22Rv1 (cell line): ENCODE results near the gene ZNF654.
A peak's percentile ranks its signal among the peaks of the same experiment; 100 is the strongest.
"Not testable (repeated sequence)": the region's sequence is repeated elsewhere in the genome, so short reads cannot be mapped to it uniquely, and the experiment has no call there.

Experiments used
- H3K27ac ChIP-seq: fragments of 450-650 bp; 2 replicates; pipeline ENCODE4 v1.5.1; 2017
- ZFX ChIP-seq: fragments of 450-650 bp; IDR thresholded peaks from 2 replicates; pipeline ENCODE4 v1.6.1; 2017; ENCODE audit warnings: antibody characterized with exemption, borderline replicate concordance
- TF ChIP-seq, protein P1 (sequence below): fragments of 450-650 bp; IDR thresholded peaks from 2 replicates; pipeline ENCODE4 v1.5.1; 2017; ENCODE audit warnings: mild to moderate bottlenecking

ZNF654 gene

DNA sequence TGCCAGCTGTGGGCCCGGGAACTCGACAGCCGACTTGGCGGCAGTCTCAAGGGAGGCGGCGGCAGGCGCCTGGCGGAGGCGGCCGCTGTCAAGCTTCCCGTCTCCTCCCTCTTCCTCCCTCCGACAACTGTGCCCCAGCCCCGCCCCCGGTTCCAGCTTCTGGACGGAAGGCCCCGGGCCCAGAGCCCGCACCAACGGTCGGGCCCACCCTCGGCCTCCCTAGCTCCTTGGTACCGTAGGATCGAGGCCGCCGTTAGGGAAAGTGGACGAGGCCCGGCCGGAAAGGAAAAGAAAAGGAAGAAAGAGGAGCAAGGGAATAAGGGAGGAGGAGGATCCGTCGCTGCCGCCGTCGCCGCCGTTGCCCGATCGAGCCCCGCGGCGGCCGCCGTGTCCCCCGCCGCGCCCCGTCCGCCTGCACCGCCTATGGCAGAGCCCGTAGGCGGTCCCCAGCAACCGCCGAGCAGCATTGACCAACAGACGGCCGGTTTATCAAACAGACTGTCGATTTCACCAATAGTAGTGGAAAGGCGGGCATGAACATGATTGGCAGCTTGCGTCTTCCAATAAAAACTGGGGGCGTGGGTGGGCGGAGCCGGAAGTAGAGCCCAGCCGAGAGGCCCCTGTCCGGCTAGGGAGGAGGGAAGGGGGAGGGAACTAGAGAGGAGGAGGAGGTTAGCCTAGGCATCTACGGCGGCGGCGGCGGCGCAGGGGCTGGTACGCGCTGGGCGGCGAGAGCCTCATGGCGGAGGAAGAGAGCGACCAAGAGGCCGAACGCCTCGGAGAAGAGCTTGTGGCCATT is at the start of gene ZNF654, which contains the start of gene CGGBP1:
ZNF654 (plus strand) TSS at position 675 of the 799 bp plus-strand sequence; CDS start at position 740, 65 bp downstream.
CGGBP1 (minus strand) TSS at position 425 of the 799 bp plus-strand sequence. CDS start 3,029 bp downstream, outside the sequence.
- TF ChIP-seq, protein P1, sequence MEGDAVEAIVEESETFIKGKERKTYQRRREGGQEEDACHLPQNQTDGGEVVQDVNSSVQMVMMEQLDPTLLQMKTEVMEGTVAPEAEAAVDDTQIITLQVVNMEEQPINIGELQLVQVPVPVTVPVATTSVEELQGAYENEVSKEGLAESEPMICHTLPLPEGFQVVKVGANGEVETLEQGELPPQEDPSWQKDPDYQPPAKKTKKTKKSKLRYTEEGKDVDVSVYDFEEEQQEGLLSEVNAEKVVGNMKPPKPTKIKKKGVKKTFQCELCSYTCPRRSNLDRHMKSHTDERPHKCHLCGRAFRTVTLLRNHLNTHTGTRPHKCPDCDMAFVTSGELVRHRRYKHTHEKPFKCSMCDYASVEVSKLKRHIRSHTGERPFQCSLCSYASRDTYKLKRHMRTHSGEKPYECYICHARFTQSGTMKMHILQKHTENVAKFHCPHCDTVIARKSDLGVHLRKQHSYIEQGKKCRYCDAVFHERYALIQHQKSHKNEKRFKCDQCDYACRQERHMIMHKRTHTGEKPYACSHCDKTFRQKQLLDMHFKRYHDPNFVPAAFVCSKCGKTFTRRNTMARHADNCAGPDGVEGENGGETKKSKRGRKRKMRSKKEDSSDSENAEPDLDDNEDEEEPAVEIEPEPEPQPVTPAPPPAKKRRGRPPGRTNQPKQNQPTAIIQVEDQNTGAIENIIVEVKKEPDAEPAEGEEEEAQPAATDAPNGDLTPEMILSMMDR = no peak
- TF ChIP-seq ZFX = no peak
- peak within 1 kb of the TSS; percentile 94 for H3K27ac ChIP-seq

DNA sequence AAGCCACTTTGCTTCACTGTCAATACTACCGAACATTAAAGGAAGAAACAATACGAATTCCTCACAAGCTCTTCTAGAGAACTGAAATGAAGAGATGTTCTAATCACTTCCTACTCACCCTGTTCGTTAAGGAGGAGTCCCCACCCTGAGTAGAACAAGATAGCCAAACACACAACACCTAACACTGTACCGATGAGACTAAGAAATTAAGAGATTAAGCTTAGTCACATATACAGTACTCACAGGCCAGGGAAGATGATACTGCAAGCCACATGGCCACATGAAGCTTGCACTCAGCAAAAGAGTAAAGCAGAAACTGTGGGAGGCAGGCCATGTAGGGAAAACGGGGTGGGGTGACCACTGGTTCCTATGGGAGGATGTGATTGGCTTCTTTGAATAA is 48.2 kb upstream of the ZNF654 start:
- TF ChIP-seq ZFX = no peak
- TF ChIP-seq, protein P1 = no peak
- H3K27ac ChIP-seq = no peak overlapping the region

DNA sequence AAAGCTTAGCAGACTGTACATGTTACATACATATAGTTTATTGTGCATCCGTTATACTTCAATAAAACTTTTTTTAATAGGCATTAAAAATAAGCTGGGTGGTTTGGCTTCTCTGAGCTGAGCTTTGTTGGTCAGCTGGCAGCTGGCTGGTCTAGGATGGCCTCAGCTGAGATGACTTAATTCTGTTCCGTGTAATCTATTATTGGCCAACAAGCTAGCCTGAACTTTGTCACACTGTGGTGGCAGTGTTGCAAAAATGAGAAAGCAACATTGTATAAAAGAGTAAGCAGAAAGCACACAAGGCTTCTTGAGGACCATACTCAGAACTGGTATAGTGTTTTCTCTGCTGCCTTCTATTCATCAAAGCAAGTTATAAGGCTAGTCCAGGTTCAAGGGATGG is 45.5 kb upstream of the ZNF654 start:
- TF ChIP-seq ZFX = no peak
- TF ChIP-seq, protein P1 = no peak
- H3K27ac ChIP-seq = no peak overlapping the region

DNA sequence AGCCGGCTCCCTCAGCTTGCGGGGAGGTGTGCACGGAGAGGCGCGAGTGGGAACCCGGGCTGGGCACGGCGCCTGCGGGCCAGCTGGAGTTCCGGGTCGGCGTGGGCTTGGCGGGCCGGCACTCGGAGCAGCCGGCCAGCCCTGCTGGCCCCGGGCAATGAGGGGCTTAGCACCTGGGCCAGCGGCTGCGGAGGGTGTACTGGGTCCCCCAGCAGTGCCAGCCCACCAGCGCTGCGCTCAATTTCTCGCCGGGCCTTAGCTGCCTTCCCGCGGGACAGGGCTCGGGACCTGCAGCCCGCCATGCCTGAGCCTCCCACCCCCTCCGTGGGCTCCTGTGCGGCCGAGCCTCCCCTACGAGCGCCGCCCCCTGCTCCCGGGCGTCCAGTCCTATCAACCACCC is 43.4 kb upstream of the ZNF654 start:
- not testable (repeated sequence) for H3K27ac ChIP-seq

DNA sequence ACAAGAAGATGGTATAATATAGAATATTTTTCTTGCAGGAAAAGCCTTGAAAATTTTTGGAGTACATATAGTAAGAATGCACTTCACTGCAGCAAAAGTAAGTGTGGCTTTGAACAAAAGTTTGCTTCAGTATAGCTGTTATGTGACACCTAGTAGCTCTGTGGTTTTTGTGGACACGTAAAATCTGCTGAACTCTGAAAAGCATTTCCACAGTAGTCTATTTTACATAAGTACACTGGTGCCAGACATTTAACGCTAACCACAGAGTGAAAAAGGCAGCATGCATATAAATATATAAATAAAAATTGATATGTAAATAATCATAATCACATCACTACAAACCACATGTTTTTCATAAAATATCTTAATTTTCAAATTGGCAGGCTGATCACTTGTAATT is 40.0 kb upstream of the ZNF654 start:
- H3K27ac ChIP-seq = no peak overlapping the region
- TF ChIP-seq ZFX = no peak
- TF ChIP-seq, protein P1 = no peak

DNA sequence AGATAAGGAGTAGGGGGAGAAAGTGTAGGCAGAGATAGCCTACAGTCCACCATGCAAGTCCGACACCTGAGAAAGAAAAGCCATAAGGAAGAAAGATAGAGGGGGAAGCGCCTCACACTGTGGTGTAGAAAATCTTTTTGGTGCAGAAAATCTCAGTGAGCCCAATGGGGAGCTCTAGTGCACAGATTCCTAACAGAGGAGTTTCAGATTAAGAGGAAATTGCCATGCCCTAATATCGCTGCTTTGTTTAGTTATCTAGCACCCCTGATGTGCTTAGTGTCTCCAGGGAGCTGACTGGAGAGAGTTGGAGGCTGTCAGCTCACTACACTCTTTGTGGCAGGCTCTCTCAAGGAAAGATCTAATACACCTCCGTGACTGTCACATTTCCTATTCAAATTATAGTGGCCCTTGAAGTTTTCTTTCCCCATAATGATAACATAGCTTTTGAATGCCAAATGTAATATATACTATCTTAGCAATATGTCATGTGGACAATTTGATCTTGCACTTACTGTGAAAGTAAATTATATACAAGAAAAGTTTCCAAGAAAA is 34.0 kb upstream of the ZNF654 start:
- TF ChIP-seq, protein P1 = no peak
- TF ChIP-seq ZFX = no peak
- H3K27ac ChIP-seq = no peak overlapping the region

DNA sequence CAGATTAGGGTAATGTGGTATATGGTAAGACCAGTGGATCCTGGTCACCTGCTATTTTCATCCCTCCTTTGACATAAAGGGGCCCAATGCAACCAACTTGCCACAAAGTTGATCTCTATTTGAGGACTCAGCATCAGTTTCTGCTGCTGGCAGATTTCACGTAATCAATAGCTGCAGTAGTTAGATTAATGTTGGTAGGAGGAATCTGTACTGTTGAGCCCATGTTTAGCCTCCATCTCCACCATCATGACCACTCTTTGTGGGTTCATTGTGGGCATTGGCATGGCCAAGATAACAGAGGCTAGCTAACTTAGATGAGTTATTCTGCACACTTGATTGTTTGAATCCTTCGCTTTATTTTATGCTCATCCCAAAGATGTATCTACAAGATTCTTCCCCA is 30.2 kb upstream of the ZNF654 start:
- TF ChIP-seq ZFX = no peak
- TF ChIP-seq, protein P1 = no peak
- no peak overlapping the region for H3K27ac ChIP-seq
